ENCODE measurements around the gene CCDC185.

DNA sequence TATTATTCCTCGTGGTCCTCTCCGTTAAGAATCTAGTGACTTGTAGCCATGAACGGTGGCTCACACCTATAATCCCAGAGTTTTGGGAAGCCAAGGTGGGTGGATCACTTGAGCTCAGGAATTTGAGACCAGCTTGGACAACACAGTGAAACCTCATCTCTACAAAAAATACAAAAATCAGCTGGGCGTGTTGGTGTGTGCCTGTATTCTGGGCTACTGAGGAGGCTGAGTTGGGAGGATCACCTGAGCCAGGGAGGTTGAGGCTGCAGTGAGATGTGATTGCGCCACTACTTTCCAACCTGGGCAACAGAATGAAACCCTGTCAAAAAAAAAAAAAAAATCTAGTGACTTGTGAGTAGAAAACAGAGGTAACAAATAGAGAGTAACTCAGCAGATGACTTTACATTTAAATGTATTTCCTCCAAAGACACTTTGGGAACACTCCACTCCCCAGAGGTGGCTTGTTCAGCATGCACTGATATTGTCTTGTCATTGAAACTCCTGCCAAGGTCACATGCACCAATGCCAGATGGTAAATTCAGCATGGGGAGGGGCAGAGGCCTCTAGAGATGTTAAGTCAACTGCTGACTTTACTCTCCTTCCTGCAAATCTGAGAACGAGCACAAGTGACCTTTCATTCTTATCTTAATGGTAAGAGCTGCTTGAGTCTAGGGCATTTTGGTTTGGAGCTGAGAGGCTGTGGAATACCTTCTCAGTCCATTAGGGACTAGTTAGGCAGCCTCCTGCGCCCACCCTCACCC, 24.9 kb downstream of the CCDC185 start:
- TF ChIP-seq, protein P1, sequence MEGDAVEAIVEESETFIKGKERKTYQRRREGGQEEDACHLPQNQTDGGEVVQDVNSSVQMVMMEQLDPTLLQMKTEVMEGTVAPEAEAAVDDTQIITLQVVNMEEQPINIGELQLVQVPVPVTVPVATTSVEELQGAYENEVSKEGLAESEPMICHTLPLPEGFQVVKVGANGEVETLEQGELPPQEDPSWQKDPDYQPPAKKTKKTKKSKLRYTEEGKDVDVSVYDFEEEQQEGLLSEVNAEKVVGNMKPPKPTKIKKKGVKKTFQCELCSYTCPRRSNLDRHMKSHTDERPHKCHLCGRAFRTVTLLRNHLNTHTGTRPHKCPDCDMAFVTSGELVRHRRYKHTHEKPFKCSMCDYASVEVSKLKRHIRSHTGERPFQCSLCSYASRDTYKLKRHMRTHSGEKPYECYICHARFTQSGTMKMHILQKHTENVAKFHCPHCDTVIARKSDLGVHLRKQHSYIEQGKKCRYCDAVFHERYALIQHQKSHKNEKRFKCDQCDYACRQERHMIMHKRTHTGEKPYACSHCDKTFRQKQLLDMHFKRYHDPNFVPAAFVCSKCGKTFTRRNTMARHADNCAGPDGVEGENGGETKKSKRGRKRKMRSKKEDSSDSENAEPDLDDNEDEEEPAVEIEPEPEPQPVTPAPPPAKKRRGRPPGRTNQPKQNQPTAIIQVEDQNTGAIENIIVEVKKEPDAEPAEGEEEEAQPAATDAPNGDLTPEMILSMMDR (IDR thresholded peaks at IDR 0.05): no peak
- TF ChIP-seq POLR2A (IDR thresholded peaks at IDR 0.05): no peak

All from testis (tissue), 2 donors.